ENCODE measurements around the gene MYO1E.

DNA sequence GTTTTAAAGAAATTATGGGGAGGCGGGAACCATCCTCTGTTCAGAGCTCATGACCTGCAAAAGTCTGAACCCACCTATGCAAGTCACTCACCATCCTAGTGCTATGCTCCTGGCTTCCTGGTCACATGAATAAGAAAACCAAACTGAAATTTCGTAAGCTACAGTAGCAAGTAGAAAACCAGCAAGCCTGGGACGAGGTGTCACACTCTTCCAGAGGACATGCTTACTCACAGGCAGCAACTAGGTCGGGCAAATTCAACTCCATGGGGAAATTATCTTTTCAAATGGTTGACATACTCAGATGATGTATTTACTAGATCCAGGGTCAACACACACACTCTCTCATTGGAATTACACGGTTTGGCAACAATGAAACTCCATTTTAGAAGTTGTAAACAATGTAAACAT, 134.7 kb downstream of the MYO1E start:
- TF ChIP-seq, protein P1, sequence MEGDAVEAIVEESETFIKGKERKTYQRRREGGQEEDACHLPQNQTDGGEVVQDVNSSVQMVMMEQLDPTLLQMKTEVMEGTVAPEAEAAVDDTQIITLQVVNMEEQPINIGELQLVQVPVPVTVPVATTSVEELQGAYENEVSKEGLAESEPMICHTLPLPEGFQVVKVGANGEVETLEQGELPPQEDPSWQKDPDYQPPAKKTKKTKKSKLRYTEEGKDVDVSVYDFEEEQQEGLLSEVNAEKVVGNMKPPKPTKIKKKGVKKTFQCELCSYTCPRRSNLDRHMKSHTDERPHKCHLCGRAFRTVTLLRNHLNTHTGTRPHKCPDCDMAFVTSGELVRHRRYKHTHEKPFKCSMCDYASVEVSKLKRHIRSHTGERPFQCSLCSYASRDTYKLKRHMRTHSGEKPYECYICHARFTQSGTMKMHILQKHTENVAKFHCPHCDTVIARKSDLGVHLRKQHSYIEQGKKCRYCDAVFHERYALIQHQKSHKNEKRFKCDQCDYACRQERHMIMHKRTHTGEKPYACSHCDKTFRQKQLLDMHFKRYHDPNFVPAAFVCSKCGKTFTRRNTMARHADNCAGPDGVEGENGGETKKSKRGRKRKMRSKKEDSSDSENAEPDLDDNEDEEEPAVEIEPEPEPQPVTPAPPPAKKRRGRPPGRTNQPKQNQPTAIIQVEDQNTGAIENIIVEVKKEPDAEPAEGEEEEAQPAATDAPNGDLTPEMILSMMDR (IDR thresholded peaks at IDR 0.05), result no peak
- TF ChIP-seq POLR2A (IDR thresholded peaks at IDR 0.05) (no peak), POLR2AphosphoS5 (IDR thresholded peaks at IDR 0.05) (no peak)

All from transverse colon (tissue), 4 donors.